OCI-LY7 (cell line): ENCODE data around the gene CSPG4.
"Not testable (repeated sequence)": the region's sequence is repeated elsewhere in the genome, so short reads cannot be mapped to it uniquely, and the experiment has no call there.

Experiments used
- EZH2phosphoT487 ChIP-seq: fragments of 200-600 bp; sonication (generic); IDR thresholded peaks from 2 replicates; pipeline ENCODE4 v1.6.1; 2018; ENCODE audit warnings: low read depth, borderline replicate concordance, mild to moderate bottlenecking, mixed run types, antibody characterized with exemption, low read length, moderate library complexity, mixed read lengths
- TF ChIP-seq, protein P1 (sequence below): fragments of 200-600 bp; sonication (generic); conservative IDR thresholded peaks from 2 replicates; pipeline ENCODE4 v1.5.1; 2014; ENCODE audit warnings: mild to moderate bottlenecking, antibody characterized with exemption, low read length, moderate library complexity, mixed read lengths

DNA sequence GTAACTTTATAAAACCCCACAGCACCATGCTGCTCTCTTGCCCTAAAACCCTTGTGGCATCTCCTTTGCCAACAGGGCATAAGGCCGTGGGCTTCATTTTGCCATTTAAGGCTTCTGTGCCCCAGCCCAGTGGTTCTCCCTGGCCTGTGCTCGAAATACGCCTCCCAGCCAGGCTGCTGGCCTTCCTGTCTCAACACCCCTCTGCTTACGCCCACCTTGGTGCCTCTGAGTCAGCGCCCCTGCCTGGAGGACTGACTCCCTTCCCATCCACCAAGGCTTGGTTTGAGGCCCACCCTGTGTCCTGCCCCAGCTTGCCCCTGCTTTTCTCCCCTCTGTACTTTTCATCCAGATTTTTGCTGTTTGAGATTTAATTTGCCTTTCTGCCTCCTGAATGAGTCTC is 1.8 kb downstream of the CSPG4 start:
- TF ChIP-seq, protein P1, sequence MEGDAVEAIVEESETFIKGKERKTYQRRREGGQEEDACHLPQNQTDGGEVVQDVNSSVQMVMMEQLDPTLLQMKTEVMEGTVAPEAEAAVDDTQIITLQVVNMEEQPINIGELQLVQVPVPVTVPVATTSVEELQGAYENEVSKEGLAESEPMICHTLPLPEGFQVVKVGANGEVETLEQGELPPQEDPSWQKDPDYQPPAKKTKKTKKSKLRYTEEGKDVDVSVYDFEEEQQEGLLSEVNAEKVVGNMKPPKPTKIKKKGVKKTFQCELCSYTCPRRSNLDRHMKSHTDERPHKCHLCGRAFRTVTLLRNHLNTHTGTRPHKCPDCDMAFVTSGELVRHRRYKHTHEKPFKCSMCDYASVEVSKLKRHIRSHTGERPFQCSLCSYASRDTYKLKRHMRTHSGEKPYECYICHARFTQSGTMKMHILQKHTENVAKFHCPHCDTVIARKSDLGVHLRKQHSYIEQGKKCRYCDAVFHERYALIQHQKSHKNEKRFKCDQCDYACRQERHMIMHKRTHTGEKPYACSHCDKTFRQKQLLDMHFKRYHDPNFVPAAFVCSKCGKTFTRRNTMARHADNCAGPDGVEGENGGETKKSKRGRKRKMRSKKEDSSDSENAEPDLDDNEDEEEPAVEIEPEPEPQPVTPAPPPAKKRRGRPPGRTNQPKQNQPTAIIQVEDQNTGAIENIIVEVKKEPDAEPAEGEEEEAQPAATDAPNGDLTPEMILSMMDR: not testable (repeated sequence)
- not testable (repeated sequence) for TF ChIP-seq EZH2phosphoT487
